ENCODE results near the gene RASGRP4.

Gene RASGRP4

GRCh38 chr19:38381138-38381537 is 44.9 kb downstream of the RASGRP4 start:
- Histone ChIP-seq H3K27me3 (ENCODE audit: control insufficient read depth in 1 of 2, insufficient read depth in 2 of 2, low read length in 2 of 2) (peaks cover 6 to 9% of the 10 kb centered on the region in 2 donors), H3K9me3 (ENCODE audit: control insufficient read depth in 2 of 2, low read length in 2 of 2) (no peaks in the 10 kb centered on the region), H3K4me1 (ENCODE audit: control insufficient read depth, insufficient read depth, low read length) (peaks cover 12% of the 10 kb centered on the region), H3K36me3 (ENCODE audit: control insufficient read depth in 2 of 2, insufficient read depth in 2 of 2, low read length in 2 of 2) (peaks cover 49 to 62% of the 10 kb centered on the region in 2 donors), H3K4me3 (ENCODE audit: low read length in 2 of 2) (no peak overlapping the region), H3K9ac (ENCODE audit: low read length in 2 of 2) (no peak overlapping the region), H3K27ac (ENCODE audit: low read length) (no peak overlapping the region)

GRCh38 chr19:38378866-38379265 is 47.2 kb downstream of the RASGRP4 start:
- Histone ChIP-seq H3K9me3 (ENCODE audit: control insufficient read depth in 2 of 2, low read length in 2 of 2) (no peaks in the 10 kb centered on the region), H3K4me3 (ENCODE audit: low read length in 2 of 2) (no peak overlapping the region), H3K27ac (ENCODE audit: low read length) (no peak overlapping the region), H3K27me3 (ENCODE audit: control insufficient read depth in 1 of 2, insufficient read depth in 2 of 2, low read length in 2 of 2) (peaks cover under 1 to 2% of the 10 kb centered on the region in 2 donors), H3K9ac (ENCODE audit: low read length in 2 of 2) (no peak overlapping the region), H3K4me1 (ENCODE audit: control insufficient read depth, insufficient read depth, low read length) (peaks cover 28% of the 10 kb centered on the region), H3K36me3 (ENCODE audit: control insufficient read depth in 2 of 2, insufficient read depth in 2 of 2, low read length in 2 of 2) (peaks cover 42 to 54% of the 10 kb centered on the region in 2 donors)

GRCh38 chr19:38377052-38377451 is 49.0 kb downstream of the RASGRP4 start:
- no peaks in the 10 kb centered on the region for H3K27me3 ChIP-seq (ENCODE audit: control insufficient read depth in 1 of 2, insufficient read depth in 2 of 2, low read length in 2 of 2)
- peaks cover 31% of the 10 kb centered on the region for H3K4me1 ChIP-seq (ENCODE audit: control insufficient read depth, insufficient read depth, low read length)
- H3K9ac ChIP-seq (ENCODE audit: low read length in 2 of 2) = no peak overlapping the region
- no peak overlapping the region for H3K27ac ChIP-seq (ENCODE audit: low read length)
- H3K36me3 ChIP-seq (ENCODE audit: control insufficient read depth in 2 of 2, insufficient read depth in 2 of 2, low read length in 2 of 2) = peaks cover 26 to 38% of the 10 kb centered on the region in 2 donors
- no peaks in the 10 kb centered on the region for H3K9me3 ChIP-seq (ENCODE audit: control insufficient read depth in 2 of 2, low read length in 2 of 2)
- H3K4me3 ChIP-seq (ENCODE audit: low read length in 2 of 2) = no peak overlapping the region

- H3K9me3 ChIP-seq (ENCODE audit: control insufficient read depth in 2 of 2, low read length in 2 of 2) = no peaks in the 10 kb centered on the region
- H3K36me3 ChIP-seq (ENCODE audit: control insufficient read depth in 2 of 2, insufficient read depth in 2 of 2, low read length in 2 of 2) = peaks cover 21 to 33% of the 10 kb centered on the region in 2 donors
- no peak overlapping the region for H3K9ac ChIP-seq (ENCODE audit: low read length in 2 of 2)
- no peaks in the 10 kb centered on the region for H3K27me3 ChIP-seq (ENCODE audit: control insufficient read depth in 1 of 2, insufficient read depth in 2 of 2, low read length in 2 of 2)
- no peak overlapping the region for H3K27ac ChIP-seq (ENCODE audit: low read length)
- no peak overlapping the region for H3K4me3 ChIP-seq (ENCODE audit: low read length in 2 of 2)
- H3K4me1 ChIP-seq (ENCODE audit: control insufficient read depth, insufficient read depth, low read length) = peaks cover 31% of the 10 kb centered on the region
Observed at GRCh38 chr19:38376576-38376975, 49.4 kb downstream of the RASGRP4 start.

GRCh38 chr19:38375748-38376147 is 50.3 kb downstream of the RASGRP4 start:
- no peaks in the 10 kb centered on the region for H3K9me3 ChIP-seq (ENCODE audit: control insufficient read depth in 2 of 2, low read length in 2 of 2)
- no peaks in the 10 kb centered on the region for H3K27me3 ChIP-seq (ENCODE audit: control insufficient read depth in 1 of 2, insufficient read depth in 2 of 2, low read length in 2 of 2)
- H3K36me3 ChIP-seq (ENCODE audit: control insufficient read depth in 2 of 2, insufficient read depth in 2 of 2, low read length in 2 of 2) = peaks cover 13 to 25% of the 10 kb centered on the region in 2 donors
- peaks cover 31% of the 10 kb centered on the region for H3K4me1 ChIP-seq (ENCODE audit: control insufficient read depth, insufficient read depth, low read length)
- no peak overlapping the region for H3K27ac ChIP-seq (ENCODE audit: low read length)
- peak overlapping the region; percentile 96 to 98 for H3K9ac ChIP-seq (ENCODE audit: low read length in 2 of 2)
- peak overlapping the region; percentile 97 to 98 for H3K4me3 ChIP-seq (ENCODE audit: low read length in 2 of 2)

GRCh38 chr19:38375098-38375493 is 50.9 kb downstream of the RASGRP4 start:
- H3K36me3 ChIP-seq (ENCODE audit: control insufficient read depth in 2 of 2, insufficient read depth in 2 of 2, low read length in 2 of 2) = peaks cover 9 to 19% of the 10 kb centered on the region in 2 donors
- H3K9ac ChIP-seq (ENCODE audit: low read length in 2 of 2) = peak overlapping the region; percentile 96 to 98
- H3K9me3 ChIP-seq (ENCODE audit: control insufficient read depth in 2 of 2, low read length in 2 of 2) = no peaks in the 10 kb centered on the region
- H3K4me1 ChIP-seq (ENCODE audit: control insufficient read depth, insufficient read depth, low read length) = peaks cover 31% of the 10 kb centered on the region
- peak overlapping the region; percentile 97 to 98 for H3K4me3 ChIP-seq (ENCODE audit: low read length in 2 of 2)
- H3K27ac ChIP-seq (ENCODE audit: low read length) = peak overlapping the region; percentile 88
- no peaks in the 10 kb centered on the region for H3K27me3 ChIP-seq (ENCODE audit: control insufficient read depth in 1 of 2, insufficient read depth in 2 of 2, low read length in 2 of 2)

GRCh38 chr19:38374332-38375097 is 51.5 kb downstream of the RASGRP4 start, which contains the start of gene PSMD8:
Gene PSMD8 (plus strand): TSS chr19:38374571. CDS start chr19:38374602, 31 bp downstream.
- Histone ChIP-seq H3K27ac (ENCODE audit: low read length) (peak within 1 kb of the TSS; percentile 88), H3K9ac (ENCODE audit: low read length in 2 of 2) (peak within 1 kb of the TSS; percentile 96 to 98), H3K27me3 (ENCODE audit: control insufficient read depth in 1 of 2, insufficient read depth in 2 of 2, low read length in 2 of 2) (no peaks in the 10 kb centered on the region), H3K36me3 (ENCODE audit: control insufficient read depth in 2 of 2, insufficient read depth in 2 of 2, low read length in 2 of 2) (peaks cover 9 to 15% of the 10 kb centered on the region in 2 donors), H3K9me3 (ENCODE audit: control insufficient read depth in 2 of 2, low read length in 2 of 2) (no peaks in the 10 kb centered on the region), H3K4me3 (ENCODE audit: low read length in 2 of 2) (peak within 1 kb of the TSS; percentile 97 to 98), H3K4me1 (ENCODE audit: control insufficient read depth, insufficient read depth, low read length) (peaks cover 31% of the 10 kb centered on the region)

GRCh38 chr19:38373907-38374331 is 52.1 kb downstream of the RASGRP4 start:
- no peaks in the 10 kb centered on the region for H3K27me3 ChIP-seq (ENCODE audit: control insufficient read depth in 1 of 2, insufficient read depth in 2 of 2, low read length in 2 of 2)
- H3K27ac ChIP-seq (ENCODE audit: low read length) = peak overlapping the region; percentile 88
- H3K9me3 ChIP-seq (ENCODE audit: control insufficient read depth in 2 of 2, low read length in 2 of 2) = no peaks in the 10 kb centered on the region
- H3K4me1 ChIP-seq (ENCODE audit: control insufficient read depth, insufficient read depth, low read length) = peaks cover 31% of the 10 kb centered on the region
- peak overlapping the region; percentile 79 to 97 for H3K4me3 ChIP-seq (ENCODE audit: low read length in 2 of 2)
- peak overlapping the region; percentile 47 to 78 for H3K9ac ChIP-seq (ENCODE audit: low read length in 2 of 2)
- H3K36me3 ChIP-seq (ENCODE audit: control insufficient read depth in 2 of 2, insufficient read depth in 2 of 2, low read length in 2 of 2) = peaks cover 4 to 10% of the 10 kb centered on the region in 2 donors

- peaks cover 0 to under 1% of the 10 kb centered on the region in 2 donors for H3K36me3 ChIP-seq (ENCODE audit: control insufficient read depth in 2 of 2, insufficient read depth in 2 of 2, low read length in 2 of 2)
- H3K27ac ChIP-seq (ENCODE audit: low read length) = no peak overlapping the region
- no peak overlapping the region for H3K4me3 ChIP-seq (ENCODE audit: low read length in 2 of 2)
- peaks cover 0 to 5% of the 10 kb centered on the region in 2 donors for H3K27me3 ChIP-seq (ENCODE audit: control insufficient read depth in 1 of 2, insufficient read depth in 2 of 2, low read length in 2 of 2)
- no peak overlapping the region for H3K9ac ChIP-seq (ENCODE audit: low read length in 2 of 2)
- peaks cover 21% of the 10 kb centered on the region for H3K4me1 ChIP-seq (ENCODE audit: control insufficient read depth, insufficient read depth, low read length)
- no peaks in the 10 kb centered on the region for H3K9me3 ChIP-seq (ENCODE audit: control insufficient read depth in 2 of 2, low read length in 2 of 2)
Observed at GRCh38 chr19:38371081-38371480, 54.9 kb downstream of the RASGRP4 start.

- Histone ChIP-seq H3K9me3 (ENCODE audit: control insufficient read depth in 2 of 2, low read length in 2 of 2) (no peaks in the 10 kb centered on the region), H3K27me3 (ENCODE audit: control insufficient read depth in 1 of 2, insufficient read depth in 2 of 2, low read length in 2 of 2) (peaks cover 0 to 8% of the 10 kb centered on the region in 2 donors), H3K36me3 (ENCODE audit: control insufficient read depth in 2 of 2, insufficient read depth in 2 of 2, low read length in 2 of 2) (no peaks in the 10 kb centered on the region), H3K4me3 (ENCODE audit: low read length in 2 of 2) (no peak overlapping the region), H3K27ac (ENCODE audit: low read length) (no peak overlapping the region), H3K9ac (ENCODE audit: low read length in 2 of 2) (no peak overlapping the region), H3K4me1 (ENCODE audit: control insufficient read depth, insufficient read depth, low read length) (peaks cover 13% of the 10 kb centered on the region)
Observed at GRCh38 chr19:38370299-38370698, 55.7 kb downstream of the RASGRP4 start.

GRCh38 chr19:38369584-38369983 is 56.4 kb downstream of the RASGRP4 start:
- Histone ChIP-seq H3K4me3 (ENCODE audit: low read length in 2 of 2) (no peak overlapping the region), H3K27ac (ENCODE audit: low read length) (no peak overlapping the region), H3K9me3 (ENCODE audit: control insufficient read depth in 2 of 2, low read length in 2 of 2) (no peaks in the 10 kb centered on the region), H3K4me1 (ENCODE audit: control insufficient read depth, insufficient read depth, low read length) (peaks cover 7% of the 10 kb centered on the region), H3K36me3 (ENCODE audit: control insufficient read depth in 2 of 2, insufficient read depth in 2 of 2, low read length in 2 of 2) (no peaks in the 10 kb centered on the region), H3K27me3 (ENCODE audit: control insufficient read depth in 1 of 2, insufficient read depth in 2 of 2, low read length in 2 of 2) (peaks cover 2 to 10% of the 10 kb centered on the region in 2 donors), H3K9ac (ENCODE audit: low read length in 2 of 2) (no peak overlapping the region)

Data from stomach smooth muscle (tissue), 2 donors.